Measurements from ENCODE around the gene IFIT1. TPM values are rescaled to one million over a fixed set of nuclear protein-coding genes. Genes with fewer than 3 reads are reported as not detected.

IFIT1 gene
- total and polyA plus RNA-seq, 2 donors (not counting 1 experiment from before 2014, with no cell fraction given): 0.63 to 1.2 TPM

DNA sequence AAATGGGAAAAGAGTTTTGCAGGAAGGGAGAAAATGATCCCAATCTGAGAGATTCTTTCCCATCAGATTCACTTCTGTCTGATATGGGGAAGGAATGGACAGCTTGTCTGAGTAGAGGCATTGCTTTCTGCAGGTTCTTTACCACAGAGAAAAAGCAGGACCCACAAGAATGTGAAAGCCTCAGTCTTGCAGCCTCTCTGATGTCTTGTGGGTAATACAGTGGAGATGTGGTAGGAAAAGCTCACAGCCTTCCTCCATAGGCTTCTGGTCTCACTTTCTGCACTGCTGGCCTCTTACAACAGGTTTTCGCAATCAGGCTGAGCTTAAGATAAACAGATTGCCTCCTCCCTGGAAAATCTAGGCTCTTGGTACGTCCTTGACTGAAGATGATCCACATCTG lies 551 bp downstream of the IFIT1 start:
- 53% methylated on average over 2 of the region's 2 CpGs for WGBS (ENCODE audit: insufficient coverage)

GRCh38 chr10:89393898-89394297 lies 1.5 kb downstream of the IFIT1 start:
- Mint-ChIP-seq H3K27me3 (no peaks in the 10 kb centered on the region), H3K9me3 (ENCODE audit: insufficient read depth) (no peaks in the 10 kb centered on the region), H3K4me3 (peak overlapping the region; percentile 93), H3K27ac (no peak overlapping the region), H3K4me1 (peaks cover 28% of the 10 kb centered on the region)
- Histone ChIP-seq H3K79me2 (ENCODE audit: control insufficient read depth, insufficient read depth, low read length) (peaks cover 29% of the 10 kb centered on the region), H3K27ac (ENCODE audit: low read length in 2 of 2) (no peak overlapping the region), H2AFZ (ENCODE audit: insufficient read depth, low read depth, low read length, poor library complexity, severe bottlenecking) (no peak overlapping the region), H4K20me1 (ENCODE audit: control insufficient read depth, insufficient read depth, low read length, poor library complexity, severe bottlenecking) (no peaks in the 10 kb centered on the region), H3K27me3 (replicated peaks in 1 of 4; ENCODE audit: control extremely low read depth in 1 of 4, control insufficient read depth in 3 of 4, insufficient read depth in 4 of 4, low read length in 3 of 4) (no peaks in the 10 kb centered on the region), H3K4me2 (replicated peaks; ENCODE audit: low read depth, low read length, poor library complexity, severe bottlenecking) (no peak overlapping the region), H3K4me3 (ENCODE audit: control extremely low read depth in 1 of 5, extremely low read depth in 1 of 5, insufficient read depth in 1 of 5, low read depth in 2 of 5, low read length in 4 of 5) (no peak overlapping the region), H3K9ac (ENCODE audit: low read length) (no peak overlapping the region), H3K36me3 (replicated peaks in 1 of 2; ENCODE audit: control extremely low read depth in 1 of 2, control insufficient read depth in 1 of 2, extremely low read depth in 1 of 2, insufficient read depth in 2 of 2, low read length in 1 of 2) (no peaks in the 10 kb centered on the region), H3K9me3 (ENCODE audit: control extremely low read depth in 1 of 3, control insufficient read depth in 2 of 3, insufficient read depth in 1 of 3, low read length in 2 of 3) (no peaks in the 10 kb centered on the region), H3K4me1 (ENCODE audit: control insufficient read depth in 2 of 2, insufficient read depth in 2 of 2, low read length in 2 of 2) (peaks cover 19 to 20% of the 10 kb centered on the region in 2 donors)
- TF ChIP-seq, protein P1, sequence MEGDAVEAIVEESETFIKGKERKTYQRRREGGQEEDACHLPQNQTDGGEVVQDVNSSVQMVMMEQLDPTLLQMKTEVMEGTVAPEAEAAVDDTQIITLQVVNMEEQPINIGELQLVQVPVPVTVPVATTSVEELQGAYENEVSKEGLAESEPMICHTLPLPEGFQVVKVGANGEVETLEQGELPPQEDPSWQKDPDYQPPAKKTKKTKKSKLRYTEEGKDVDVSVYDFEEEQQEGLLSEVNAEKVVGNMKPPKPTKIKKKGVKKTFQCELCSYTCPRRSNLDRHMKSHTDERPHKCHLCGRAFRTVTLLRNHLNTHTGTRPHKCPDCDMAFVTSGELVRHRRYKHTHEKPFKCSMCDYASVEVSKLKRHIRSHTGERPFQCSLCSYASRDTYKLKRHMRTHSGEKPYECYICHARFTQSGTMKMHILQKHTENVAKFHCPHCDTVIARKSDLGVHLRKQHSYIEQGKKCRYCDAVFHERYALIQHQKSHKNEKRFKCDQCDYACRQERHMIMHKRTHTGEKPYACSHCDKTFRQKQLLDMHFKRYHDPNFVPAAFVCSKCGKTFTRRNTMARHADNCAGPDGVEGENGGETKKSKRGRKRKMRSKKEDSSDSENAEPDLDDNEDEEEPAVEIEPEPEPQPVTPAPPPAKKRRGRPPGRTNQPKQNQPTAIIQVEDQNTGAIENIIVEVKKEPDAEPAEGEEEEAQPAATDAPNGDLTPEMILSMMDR (IDR thresholded peaks at IDR 0.05): no peak
- no peak for TF ChIP-seq EZH2 (IDR thresholded peaks at IDR 0.05; ENCODE audit: borderline replicate concordance, insufficient read depth, low read depth, low read length, poor library complexity, severe bottlenecking)
- ChIA-PET POLR2A (no interaction called here), CTCF (interaction anchor here (1.4 to 1.9 kb wide), 4 partner anchors 9 to 176 kb away, joined by 3 to 6 read pairs (median 4); no protein-coding TSS in a partner anchor)
- DNase-seq (no peak), ATAC-seq (ENCODE audit: low read depth) (no peak)
- no CpG with 5 or more reads among the region's 3 CpGs for WGBS (ENCODE audit: insufficient coverage)
- intact Hi-C loops (cut with micrococcal nuclease): loop anchor here (2.0 kb wide), 1 partner anchor 91 kb away; the partner anchor contains the start of gene IFIT2

More for the DNA sequence above, 551 bp downstream of the IFIT1 start:
- TF ChIP-seq EZH2 (IDR thresholded peaks at IDR 0.05; ENCODE audit: borderline replicate concordance, insufficient read depth, low read depth, low read length, poor library complexity, severe bottlenecking): no peak
- TF ChIP-seq, protein P1 (IDR thresholded peaks at IDR 0.05): no peak
- no peaks in the 10 kb centered on the region for H3K27me3 Mint-ChIP-seq
- intact Hi-C loops (cut with micrococcal nuclease): loop anchor here (1.0 to 2.0 kb wide), 3 partner anchors 21 to 90 kb away; partner anchors contain the start of genes IFIT2 and IFIT5
- H3K9me3 Mint-ChIP-seq (ENCODE audit: insufficient read depth): no peaks in the 10 kb centered on the region
- H3K27me3 ChIP-seq (replicated peaks in 1 of 4; ENCODE audit: control extremely low read depth in 1 of 4, control insufficient read depth in 3 of 4, insufficient read depth in 4 of 4, low read length in 3 of 4): no peaks in the 10 kb centered on the region
- peaks cover 28% of the 10 kb centered on the region for H3K4me1 Mint-ChIP-seq
- peak overlapping the region; percentile 76 for H3K9ac ChIP-seq (ENCODE audit: low read length)
- POLR2A ChIA-PET: interaction anchor here (0.6 kb wide), 1 partner anchor 462 kb away, joined by 4 read pairs; no protein-coding TSS in a partner anchor
- no peak for ATAC-seq (ENCODE audit: low read depth)
- peaks cover 19 to 20% of the 10 kb centered on the region in 2 donors for H3K4me1 ChIP-seq (ENCODE audit: control insufficient read depth in 2 of 2, insufficient read depth in 2 of 2, low read length in 2 of 2)
- DNase-seq: peak; percentile 14
- H4K20me1 ChIP-seq (ENCODE audit: control insufficient read depth, insufficient read depth, low read length, poor library complexity, severe bottlenecking): no peaks in the 10 kb centered on the region
- peak overlapping the region; percentile 59 to 94 (median 64) for H3K4me3 ChIP-seq (ENCODE audit: control extremely low read depth in 1 of 5, extremely low read depth in 1 of 5, insufficient read depth in 1 of 5, low read depth in 2 of 5, low read length in 4 of 5)
- H3K36me3 ChIP-seq (replicated peaks in 1 of 2; ENCODE audit: control extremely low read depth in 1 of 2, control insufficient read depth in 1 of 2, extremely low read depth in 1 of 2, insufficient read depth in 2 of 2, low read length in 1 of 2): no peaks in the 10 kb centered on the region
- peaks cover 29% of the 10 kb centered on the region for H3K79me2 ChIP-seq (ENCODE audit: control insufficient read depth, insufficient read depth, low read length)
- peak overlapping the region; percentile 59 to 71 for H3K27ac ChIP-seq (ENCODE audit: low read length in 2 of 2)
- H3K4me3 Mint-ChIP-seq: peak overlapping the region; percentile 93
- CTCF ChIA-PET: interaction anchor here (0.6 to 2.2 kb wide), 9 partner anchors 8 to 1771 kb away, joined by 3 to 10 read pairs (median 5); partner anchors contain the start of genes IFIT2 and IFIT5
- no peaks in the 10 kb centered on the region for H3K9me3 ChIP-seq (ENCODE audit: control extremely low read depth in 1 of 3, control insufficient read depth in 2 of 3, insufficient read depth in 1 of 3, low read length in 2 of 3)
- peak overlapping the region; percentile 77 for H2AFZ ChIP-seq (ENCODE audit: insufficient read depth, low read depth, low read length, poor library complexity, severe bottlenecking)
- peak overlapping the region; percentile 81 for H3K27ac Mint-ChIP-seq
- peak overlapping the region; percentile 81 for H3K4me2 ChIP-seq (replicated peaks; ENCODE audit: low read depth, low read length, poor library complexity, severe bottlenecking)

Data from B cell (primary cell).